ENCODE measurements around the gene UGT1A10. TPM values are rescaled to one million over a fixed set of nuclear protein-coding genes. Genes with fewer than 3 reads are reported as not detected.
"Not testable (repeated sequence)": the region's sequence is repeated elsewhere in the genome, so short reads cannot be mapped to it uniquely, and the experiment has no call there.

The UGT1A10 gene
- total RNA-seq, 2 donors from 2014 or later, result not detected

- no peak for DNase-seq (ENCODE audit: low spot score)
- intact Hi-C loops (cut with DNase I), result no loop called here
These were observed 52.1 kb downstream of the UGT1A10 start for GRCh38 chr2:233688341-233688740.

GRCh38 chr2:233689031-233689430 lies 52.8 kb downstream of the UGT1A10 start:
- intact Hi-C loops (cut with DNase I), result no loop called here
- DNase-seq (ENCODE audit: low spot score), result no peak

DNA sequence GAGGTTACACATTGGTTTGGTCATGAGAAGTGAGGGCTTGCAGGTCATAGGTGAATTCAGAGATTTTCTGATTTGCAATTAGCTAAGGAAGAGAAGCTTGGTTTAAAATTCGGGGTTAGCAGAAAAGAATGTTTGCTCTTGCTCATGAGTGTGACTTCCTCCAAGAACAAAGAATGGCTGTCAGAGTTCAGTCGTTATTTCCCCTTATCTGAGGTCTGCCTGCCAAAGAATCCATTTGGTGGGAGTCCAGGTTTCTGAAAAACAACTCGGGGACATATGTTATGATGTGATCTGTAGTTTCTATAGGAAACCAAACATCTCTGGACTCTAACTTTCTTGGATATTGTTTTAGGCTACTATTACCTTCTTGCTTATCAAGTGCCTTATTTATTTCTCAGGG lies 53.3 kb downstream of the UGT1A10 start:
- DNase-seq (ENCODE audit: low spot score), result no peak
- intact Hi-C loops (cut with DNase I), result no loop called here

GRCh38 chr2:233690444-233690843 lies 54.2 kb downstream of the UGT1A10 start:
- no peak for DNase-seq (ENCODE audit: low spot score)
- intact Hi-C loops (cut with DNase I), result no loop called here

DNA sequence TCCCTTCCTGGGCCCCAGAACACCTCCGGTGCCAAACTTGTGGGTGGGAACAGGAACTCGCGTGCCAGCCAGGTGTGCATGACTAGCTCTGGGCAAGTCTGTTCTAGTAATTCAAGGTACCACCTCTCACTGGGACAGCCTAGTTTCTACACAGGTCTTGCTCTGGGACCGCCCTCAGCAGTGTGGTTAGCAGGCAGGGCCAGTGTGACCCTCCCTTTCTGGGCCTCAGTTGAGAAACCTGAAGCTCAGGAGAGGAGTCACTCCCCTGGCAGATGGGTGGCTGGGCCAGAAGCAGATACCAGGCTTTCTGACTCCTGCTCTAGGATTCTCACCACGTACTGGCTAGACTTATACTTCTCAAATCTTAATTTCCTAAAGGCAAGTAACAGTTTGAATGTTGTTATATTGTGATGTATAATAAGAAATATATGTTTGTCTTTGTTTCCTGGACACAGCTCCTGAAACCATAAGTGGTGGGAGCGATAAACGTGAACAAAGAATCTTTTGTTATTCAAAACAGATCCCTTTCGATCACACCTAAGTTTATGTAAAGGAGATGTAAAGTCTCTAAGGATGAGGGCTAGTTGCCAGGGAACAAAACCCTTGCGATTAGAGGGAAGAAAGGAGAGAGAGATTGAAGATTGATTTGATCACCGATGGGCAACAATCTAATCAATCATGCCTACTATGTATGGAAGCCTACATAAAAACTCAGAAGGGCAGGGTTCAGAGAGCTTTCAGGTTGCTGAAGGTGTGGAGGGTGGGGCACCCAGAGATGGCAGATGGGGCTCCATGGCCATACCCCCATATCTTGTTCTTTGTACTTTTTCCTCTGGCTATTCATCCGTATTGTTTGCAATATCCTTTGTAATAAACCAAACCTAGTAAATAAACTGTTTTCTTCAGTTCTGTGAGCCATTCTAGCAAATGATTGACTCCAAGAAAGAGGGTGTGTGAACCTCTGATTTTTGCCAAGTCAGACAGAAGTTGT lies 55.5 kb downstream of the UGT1A10 start:
- DNase-seq (ENCODE audit: low spot score), result no peak
- intact Hi-C loops (cut with DNase I), result no loop called here

DNA sequence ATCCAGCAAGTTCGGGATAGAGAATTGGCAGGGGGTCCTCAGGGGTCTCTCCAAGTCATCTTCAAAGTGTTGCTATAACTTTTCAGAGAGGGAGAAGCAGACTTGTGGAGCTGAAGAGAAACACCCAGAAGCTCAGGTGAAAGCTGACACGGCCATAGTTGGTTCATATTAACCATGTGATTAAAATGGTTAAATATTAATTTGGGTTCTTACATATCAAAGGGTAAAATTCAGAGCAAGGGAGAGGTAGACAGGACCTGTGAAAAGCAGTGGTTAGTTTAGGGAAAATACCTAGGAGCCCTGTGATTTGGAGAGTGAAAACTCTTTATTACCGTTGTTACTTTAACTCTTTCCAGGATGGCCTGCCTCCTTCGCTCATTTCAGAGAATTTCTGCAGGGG lies 56.4 kb downstream of the UGT1A10 start, which contains the start of gene UGT1A6:
Gene UGT1A6, plus strand, starts transcription at position 243 of the 400 bp plus-strand sequence. Its CDS starts 115 bp downstream, at position 358.
- no peak for DNase-seq (ENCODE audit: low spot score)
- intact Hi-C loops (cut with DNase I), result no loop called here

DNA sequence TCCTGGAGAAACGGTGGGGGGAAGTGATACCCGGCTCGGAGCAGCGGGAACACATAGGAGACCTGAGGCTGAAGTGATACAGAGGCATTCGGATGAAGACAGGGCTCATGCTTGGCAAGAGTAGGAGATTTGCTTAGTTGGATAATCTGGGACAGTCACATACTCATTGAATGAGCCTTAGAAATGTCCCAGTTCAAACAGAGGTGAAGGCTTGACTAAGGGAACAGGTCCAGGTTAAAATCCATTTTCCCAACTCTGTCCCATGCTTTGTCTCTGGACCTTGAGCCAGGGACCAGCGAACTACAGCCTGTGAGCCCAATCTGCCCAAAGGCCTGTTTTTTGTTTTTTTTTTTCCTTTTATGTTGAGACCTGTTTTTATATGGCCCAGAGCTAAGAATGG lies 57.7 kb downstream of the UGT1A10 start:
- no peak for DNase-seq (ENCODE audit: low spot score)
- intact Hi-C loops (cut with DNase I), result no loop called here

- DNase-seq (ENCODE audit: low spot score), result no peak
- intact Hi-C loops (cut with DNase I), result no loop called here
These were observed 62.5 kb downstream of the UGT1A10 start for GRCh38 chr2:233698740-233699139.

GRCh38 chr2:233699424-233700027 lies 63.3 kb downstream of the UGT1A10 start:
- no peak for DNase-seq (ENCODE audit: low spot score)
- intact Hi-C loops (cut with DNase I), result no loop called here

GRCh38 chr2:233700028-233700635 lies 63.9 kb downstream of the UGT1A10 start:
- intact Hi-C loops (cut with DNase I), result no loop called here
- DNase-seq (ENCODE audit: low spot score), result no peak

- intact Hi-C loops (cut with DNase I); DNase-seq (ENCODE audit: low spot score): not testable (repeated sequence)
These were observed 64.6 kb downstream of the UGT1A10 start for GRCh38 chr2:233700842-233701241.

DNA sequence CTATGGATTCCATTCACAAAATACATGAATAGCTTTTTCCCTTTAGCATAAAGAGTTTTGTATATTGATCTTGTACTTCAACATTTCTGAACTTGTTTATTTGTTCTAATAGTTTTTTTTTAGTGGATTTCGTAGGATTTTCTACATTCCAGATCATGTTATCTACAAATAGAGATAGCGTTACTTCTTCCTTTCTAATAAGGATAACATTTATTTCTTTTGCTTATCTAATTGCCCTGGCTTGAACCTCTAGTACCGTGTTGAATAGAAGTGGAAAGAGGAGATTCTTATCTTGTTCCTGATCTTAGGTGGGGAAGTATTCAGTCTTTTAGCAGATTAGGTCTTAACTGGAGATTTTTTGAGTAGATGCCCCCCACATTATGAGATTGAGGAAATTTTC lies 66.0 kb downstream of the UGT1A10 start:
- intact Hi-C loops (cut with DNase I), result no loop called here
- no peak for DNase-seq (ENCODE audit: low spot score)

GRCh38 chr2:233705911-233706506 lies 69.8 kb downstream of the UGT1A10 start:
- intact Hi-C loops (cut with DNase I), result no loop called here
- DNase-seq (ENCODE audit: low spot score), result no peak

- intact Hi-C loops (cut with DNase I), result no loop called here
- DNase-seq (ENCODE audit: low spot score), result no peak
These were observed 70.5 kb downstream of the UGT1A10 start for GRCh38 chr2:233706720-233707119.

- no peak for DNase-seq (ENCODE audit: low spot score)
- intact Hi-C loops (cut with DNase I), result no loop called here
These were observed 71.8 kb downstream of the UGT1A10 start for GRCh38 chr2:233707940-233708644.

GRCh38 chr2:233708942-233709341 lies 72.7 kb downstream of the UGT1A10 start:
- DNase-seq (ENCODE audit: low spot score), result no peak
- intact Hi-C loops (cut with DNase I), result no loop called here

DNA sequence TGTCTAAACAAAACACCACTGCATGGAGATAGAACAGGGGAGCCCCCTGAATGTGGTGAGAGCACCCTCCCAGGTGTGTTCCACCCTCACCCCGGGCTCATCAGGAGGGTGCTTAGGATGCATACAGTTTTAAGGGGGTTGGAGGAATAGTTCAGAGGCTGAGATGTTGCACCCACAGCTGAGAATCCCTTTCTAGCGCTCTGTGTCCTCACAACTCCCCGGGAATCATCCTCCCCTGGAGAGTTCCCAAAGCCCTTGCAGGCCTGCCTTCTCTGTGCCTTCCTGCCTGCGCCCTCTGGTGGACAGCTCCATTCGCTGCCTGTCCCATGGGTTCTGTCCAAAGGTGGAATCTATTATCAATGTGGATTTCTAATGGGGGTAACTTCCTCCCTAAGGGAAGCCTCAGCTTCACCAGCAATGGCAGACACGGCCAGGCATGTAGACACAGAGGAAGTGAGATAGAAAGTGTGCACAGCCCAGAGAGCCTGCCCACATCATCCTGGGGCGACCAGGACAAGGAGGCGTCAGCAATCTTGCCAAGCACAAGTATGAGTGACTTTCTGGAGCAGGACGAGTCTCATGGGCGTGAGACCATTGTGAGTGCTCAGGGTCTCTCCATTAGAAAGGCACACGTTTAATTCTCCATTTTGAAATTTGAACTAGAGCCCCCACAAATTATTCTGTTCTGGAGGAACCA lies 75.2 kb downstream of the UGT1A10 start:
- DNase-seq (ENCODE audit: low spot score), result peak; percentile 89

DNA sequence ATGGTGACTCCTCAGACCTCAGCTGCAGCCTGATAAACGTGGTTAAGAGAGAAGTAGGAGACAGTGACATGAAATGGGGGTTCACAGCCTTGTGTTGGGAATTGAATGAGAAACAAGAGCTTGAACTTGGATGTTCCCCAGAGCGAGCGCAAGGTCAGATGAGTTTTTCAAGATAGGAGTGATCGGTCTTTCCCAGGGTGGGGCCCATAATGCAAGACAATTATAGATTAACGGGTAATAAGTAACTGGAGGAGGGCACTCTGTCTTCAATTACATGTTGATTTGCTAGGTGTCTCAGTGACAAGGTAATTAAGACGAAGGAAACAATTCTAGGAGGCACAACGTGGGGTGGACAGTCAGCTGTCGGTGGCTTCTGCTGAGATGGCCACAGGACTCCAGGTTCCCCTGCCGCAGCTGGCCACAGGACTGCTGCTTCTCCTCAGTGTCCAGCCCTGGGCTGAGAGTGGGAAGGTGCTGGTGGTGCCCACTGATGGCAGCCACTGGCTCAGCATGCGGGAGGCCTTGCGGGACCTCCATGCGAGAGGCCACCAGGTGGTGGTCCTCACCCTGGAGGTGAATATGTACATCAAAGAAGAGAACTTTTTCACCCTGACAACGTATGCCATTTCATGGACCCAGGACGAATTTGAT lies 76.5 kb downstream of the UGT1A10 start, which contains the start of gene UGT1A5:
Gene UGT1A5, plus strand, starts transcription at position 297 of the 651 bp plus-strand sequence. Its CDS starts 85 bp downstream, at position 382.
- DNase-seq (ENCODE audit: low spot score), result no peak
- intact Hi-C loops (cut with DNase I), result no loop called here

More for the DNA sequence above, 75.2 kb downstream of the UGT1A10 start:
- intact Hi-C loops (cut with DNase I), result no loop called here
